Fibroblast of lung (primary cell): ENCODE measurements around the gene GPR156.

Experiments
- CTCF ChIP-seq, 2 donors: IDR thresholded peaks in 1 of 2; conservative IDR thresholded peaks in 1 of 2; 1 replicate in 1 of 2; 2 replicates in 1 of 2; pipeline ENCODE4 v1.5.1; 2011 to 2012; ENCODE audit warnings: low read length in 2 of 2, control low read depth in 1 of 2, inconsistent platforms in 1 of 2, low read depth in 1 of 2, mild to moderate bottlenecking in 1 of 2
- EZH2 ChIP-seq: IDR thresholded peaks from 2 replicates; pipeline ENCODE4 v1.5.1; 2012; ENCODE audit warnings: low read length, control low read depth, mild to moderate bottlenecking; ENCODE audit errors: missing control alignments

DNA sequence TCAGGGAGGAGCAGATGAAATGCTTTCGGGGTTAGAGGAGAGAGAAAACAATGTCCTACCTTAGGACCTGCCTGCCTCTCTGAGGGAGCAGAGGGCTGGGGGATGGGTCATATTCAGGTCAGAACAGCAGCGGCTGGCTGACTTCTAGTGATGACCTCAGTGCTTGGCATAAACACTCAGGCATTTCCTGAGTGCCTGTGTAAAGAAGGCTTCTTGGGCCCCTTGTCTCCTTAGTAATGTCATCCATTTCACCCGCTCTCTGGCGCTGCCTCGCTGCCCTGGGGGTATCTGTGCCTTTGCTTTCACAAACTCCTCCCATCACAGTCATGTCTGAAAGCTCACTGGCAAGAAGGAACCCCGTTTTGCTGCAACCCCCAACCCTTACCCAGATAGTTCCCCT lies 107.9 kb downstream of the GPR156 start:
- TF ChIP-seq CTCF (conservative IDR thresholded peaks at IDR 0.05 in 1 of 2, IDR thresholded peaks at IDR 0.05 in 1 of 2; ENCODE audit: low read depth in 1 of 2, low read length in 2 of 2) (peak in 1 of 2 donors; percentile 23), EZH2 (no peak)
